Gastroesophageal sphincter (tissue), 4 donors: ENCODE results near the gene MIA2. TPM values are rescaled to one million over a fixed set of nuclear protein-coding genes. Genes with fewer than 3 reads are reported as not detected.
"Not testable (repeated sequence)": the region's sequence is repeated elsewhere in the genome, so short reads cannot be mapped to it uniquely, and the experiment has no call there.

Experiments used
- ATAC-seq: fragments of 150-250 bp; one replicate; pipeline ENCODE4 v1.9.1; 2016; ENCODE audit warnings: mild to moderate bottlenecking, moderate library complexity
- H3K27ac ChIP-seq, 4 donors: fragments of 200-600 bp; sonication (generic) in 3 of 4; 1 replicate in 3 of 4; 2 replicates in 1 of 4; pipeline ENCODE4 v1.5.1; 2016 to 2019
- H3K27me3 ChIP-seq: fragments of 200-600 bp; sonication (generic); one replicate; pipeline ENCODE4 v1.5.1; 2019
- H3K36me3 ChIP-seq, 2 donors: fragments of 200-600 bp; sonication (generic); one replicate each; pipeline ENCODE4 v1.5.1; 2019; ENCODE audit warnings: control low read depth in 1 of 2
- H3K4me1 ChIP-seq, 3 donors: fragments of 200-600 bp; sonication (generic); 1 replicate in 2 of 3; 2 replicates in 1 of 3; pipeline ENCODE4 v1.5.1; 2016 to 2019; ENCODE audit warnings: control low read depth in 2 of 3
- H3K4me3 ChIP-seq, 2 donors: fragments of 200-600 bp; sonication (generic); one replicate each; pipeline ENCODE4 v1.5.1; 2019; ENCODE audit warnings: mild to moderate bottlenecking in 1 of 2, moderate library complexity in 1 of 2
- H3K9me3 ChIP-seq, 3 donors: fragments of 200-600 bp; sonication (generic); one replicate each; pipeline ENCODE4 v1.5.1; 2017 to 2019; ENCODE audit warnings: control low read depth in 2 of 3
- CTCF ChIP-seq, 4 experiments: fragments of 200-600 bp in 2 of 4; fragments of 450-650 bp in 2 of 4; sonication (generic) in 1 of 4; IDR thresholded peaks; one replicate each; pipeline ENCODE4 v1.5.1; 2017 to 2019; ENCODE audit warnings: antibody characterized with exemption in 4 of 4, mild to moderate bottlenecking in 2 of 4, moderate library complexity in 2 of 4
- EP300 ChIP-seq: sonication (generic); formaldehyde crosslinking; IDR thresholded peaks from one replicate; pipeline ENCODE4 v1.6.1; 2017; ENCODE audit warnings: antibody characterized with exemption, mild to moderate bottlenecking
- POLR2A ChIP-seq, 2 donors: fragments of 450-650 bp; IDR thresholded peaks; one replicate each; pipeline ENCODE4 v1.6.1; 2017; ENCODE audit warnings: antibody characterized with exemption in 2 of 2, mild to moderate bottlenecking in 2 of 2, moderate library complexity in 1 of 2
- POLR2AphosphoS5 ChIP-seq: sonication (generic); formaldehyde crosslinking; IDR thresholded peaks from one replicate; pipeline ENCODE4 v1.6.1; 2017; ENCODE audit warnings: antibody characterized with exemption
- WGBS, 2 donors: methylation state at CpG; one replicate each; pipeline ENCODE4 v1.1.5; 2018; ENCODE audit warnings: low coverage in 1 of 2; 5-methylcytosine and 5-hydroxymethylcytosine counted together
- total RNA-seq, 4 donors: library from RNA; depleted of rRNA; stranded (reverse); fragments of >200 nt; gene quantifications; one replicate each; pipeline ENCODE4 v1.1.0, GENCODE V29; 2016

Gene MIA2
- total RNA-seq, 4 donors from 2014 or later, result 13.5 to 21.3 (median 16.3) TPM

DNA sequence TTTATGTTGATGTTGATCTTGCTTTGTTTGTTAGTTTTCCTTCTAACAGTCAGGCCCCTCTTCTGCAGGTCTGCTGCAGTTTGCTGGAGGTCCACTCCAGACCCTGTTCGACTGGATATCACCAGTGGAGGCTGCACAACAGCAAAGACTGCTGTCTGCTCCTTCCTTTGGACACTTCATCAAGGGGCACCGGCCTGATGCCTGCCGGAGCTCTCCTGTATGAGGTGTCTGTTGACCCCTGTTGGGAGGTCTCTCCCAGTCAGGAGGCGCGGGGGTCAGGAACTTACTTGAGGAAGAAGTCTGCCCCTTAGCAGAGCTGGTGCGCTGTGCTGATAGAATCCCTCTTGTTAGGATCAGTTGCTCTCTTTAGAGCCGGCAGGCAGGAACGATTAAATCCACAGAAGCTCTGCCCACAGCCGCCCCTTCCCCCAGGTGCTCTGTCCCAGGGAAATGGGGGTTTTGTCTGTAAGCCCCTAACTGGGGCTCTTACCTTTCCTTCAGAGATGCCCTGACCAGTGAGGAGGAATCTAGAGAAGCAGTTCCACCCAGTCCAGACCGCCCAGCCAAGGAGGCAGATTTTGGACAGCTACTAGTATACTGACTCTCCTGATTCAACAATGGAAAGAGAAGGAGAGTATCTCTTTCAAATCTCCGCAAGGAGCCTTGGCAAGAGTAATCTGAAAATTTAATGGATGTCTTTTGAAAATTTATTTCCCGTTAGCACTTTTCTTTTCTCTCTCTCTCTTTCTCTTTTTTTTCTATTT is 25.2 kb downstream of the MIA2 start:
- WGBS, 2 donors, result 67 to 89% methylated on average over 2 to 3 of the region's 12 CpGs
- ATAC-seq, result no peak
- H3K9me3 ChIP-seq, result peaks cover 0 to 9% (median 0%) of the 10 kb centered on the region in 3 donors

DNA sequence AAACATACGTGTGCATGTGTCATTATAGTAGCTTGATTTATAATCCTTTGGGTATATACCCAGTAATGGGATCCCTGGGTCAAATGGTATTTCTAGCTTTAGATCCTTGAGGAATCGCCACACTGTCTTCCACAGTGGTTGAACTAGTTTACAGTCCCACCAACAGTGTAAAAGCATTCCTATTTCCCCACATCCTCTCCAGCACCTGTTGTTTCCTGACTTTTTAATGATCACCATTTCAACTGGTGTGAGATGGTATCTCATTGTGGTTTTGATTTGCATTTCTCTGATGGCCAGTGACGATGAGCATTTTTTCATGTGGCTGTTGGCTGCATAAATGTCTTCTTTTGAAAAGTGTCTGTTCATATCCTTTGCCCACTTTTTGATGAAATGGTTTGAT is 26.4 kb downstream of the MIA2 start:
- WGBS, 2 donors, result 62 to 87% methylated on average over 3 of the region's 3 CpGs
- H3K4me3 ChIP-seq, H3K27me3 ChIP-seq, H3K9me3 ChIP-seq, H3K4me1 ChIP-seq, H3K27ac ChIP-seq, H3K36me3 ChIP-seq, ATAC-seq: not testable (repeated sequence)

More for the DNA sequence above, 25.2 kb downstream of the MIA2 start:
- Histone ChIP-seq H3K27ac (no peak overlapping the region), H3K36me3 (no peaks in the 10 kb centered on the region), H3K4me1 (no peaks in the 10 kb centered on the region), H3K4me3 (no peak overlapping the region), H3K27me3 (no peaks in the 10 kb centered on the region)
- TF ChIP-seq POLR2AphosphoS5, result no peak
- TF ChIP-seq EP300, result no peak
- TF ChIP-seq CTCF (IDR thresholded peaks at IDR 0.05), result no peak
- no peak for TF ChIP-seq POLR2A (IDR thresholded peaks at IDR 0.05)

- peaks cover 0 to 11% (median 0%) of the 10 kb centered on the region in 3 donors for H3K4me1 ChIP-seq
- WGBS, 2 donors, result 89 to 100% methylated on average over 1 of the region's 1 CpG
- not testable (repeated sequence) for H3K27ac ChIP-seq, H3K36me3 ChIP-seq, ATAC-seq, H3K4me3 ChIP-seq, H3K27me3 ChIP-seq, H3K9me3 ChIP-seq
Observed at GRCh38 chr14:39262214-39262613, 28.5 kb downstream of the MIA2 start.

GRCh38 chr14:39264057-39264456 is 30.3 kb downstream of the MIA2 start:
- ATAC-seq, result no peak
- peaks cover 0 to 23% (median 0%) of the 10 kb centered on the region in 3 donors for H3K4me1 ChIP-seq
- TF ChIP-seq EP300, result no peak
- no peak for TF ChIP-seq POLR2A (IDR thresholded peaks at IDR 0.05)
- no peak for TF ChIP-seq POLR2AphosphoS5
- no peak for TF ChIP-seq CTCF (IDR thresholded peaks at IDR 0.05)
- H3K4me3 ChIP-seq, result no peak overlapping the region
- H3K36me3 ChIP-seq, result no peaks in the 10 kb centered on the region
- no peaks in the 10 kb centered on the region for H3K9me3 ChIP-seq
- no peak overlapping the region for H3K27ac ChIP-seq
- 88 to 94% methylated on average over 6 to 7 of the region's 7 CpGs for WGBS, 2 donors
- H3K27me3 ChIP-seq, result no peaks in the 10 kb centered on the region

GRCh38 chr14:39264558-39264957 is 30.8 kb downstream of the MIA2 start:
- no peaks in the 10 kb centered on the region for H3K36me3 ChIP-seq
- no peaks in the 10 kb centered on the region for H3K9me3 ChIP-seq
- no peak overlapping the region for H3K4me3 ChIP-seq
- 89 to 100% methylated on average over 1 of the region's 1 CpG for WGBS, 2 donors
- no peak overlapping the region for H3K27ac ChIP-seq
- TF ChIP-seq POLR2AphosphoS5 (no peak), CTCF (IDR thresholded peaks at IDR 0.05) (no peak), EP300 (no peak), POLR2A (IDR thresholded peaks at IDR 0.05) (no peak)
- ATAC-seq, result no peak
- H3K4me1 ChIP-seq, result peaks cover 0 to 28% (median 0%) of the 10 kb centered on the region in 3 donors
- no peaks in the 10 kb centered on the region for H3K27me3 ChIP-seq

GRCh38 chr14:39265033-39265432 is 31.3 kb downstream of the MIA2 start:
- H3K27ac ChIP-seq, result no peak overlapping the region
- no peak overlapping the region for H3K4me3 ChIP-seq
- 0 to 2% methylated on average over 2 of the region's 2 CpGs for WGBS, 2 donors
- H3K9me3 ChIP-seq, result no peaks in the 10 kb centered on the region
- ATAC-seq, result no peak
- peaks cover 0 to 32% (median 0%) of the 10 kb centered on the region in 3 donors for H3K4me1 ChIP-seq
- no peaks in the 10 kb centered on the region for H3K27me3 ChIP-seq
- no peaks in the 10 kb centered on the region for H3K36me3 ChIP-seq
- TF ChIP-seq EP300 (no peak), POLR2A (IDR thresholded peaks at IDR 0.05) (no peak), CTCF (IDR thresholded peaks at IDR 0.05) (no peak), POLR2AphosphoS5 (no peak)
